Endothelial cell of umbilical vein (primary cell): ENCODE results near the gene GREB1. TPM values are rescaled to one million over a fixed set of nuclear protein-coding genes. Genes with fewer than 3 reads are reported as not detected.

ENCODE experiments used
- BruUV-seq: library from RNA; stranded (reverse); fragments of 400-500 nt; replicated peaks from 2 replicates; lab custom pipeline; 2021; lab: Mats Ljungman, UMichigan
- CTCF ChIA-PET: fragments of 300-600, 350-600 bp; sonication (Branson Sonifier 250); formaldehyde crosslinking; loops from one replicate; lab custom pipeline; 2021; ENCODE audit warnings: antibody characterized with exemption, inconsistent platforms; lab: Charles Lee
- POLR2A ChIA-PET: fragments of 300-600, 350-600 bp; sonication (Branson Sonifier 250); formaldehyde crosslinking; loops from one replicate; lab custom pipeline; 2021; ENCODE audit warnings: antibody characterized with exemption, inconsistent platforms; lab: Charles Lee
- DNase-seq: peaks from one replicate; pipeline ENCODE4 v3.0.0-alpha.2; 2011; ENCODE audit warnings: low read depth, low spot score
- FAIRE-seq: peaks from 2 replicates; lab custom pipeline; 2011; peaks lifted over from hg19 to GRCh38; lab: Jason Lieb, UNC
- H2AFZ ChIP-seq: 2 replicates; pipeline ENCODE4 v1.6.0; 2012; ENCODE audit warnings: low read depth, low read length, control low read depth, inconsistent platforms
- H3K27ac ChIP-seq: 2 replicates; pipeline ENCODE4 v1.5.1; 2011; ENCODE audit warnings: low read depth, mild to moderate bottlenecking, control low read depth, low read length, moderate library complexity; ENCODE audit not compliant: insufficient read depth
- H3K27me3 ChIP-seq, 2 experiments: 2 replicates each; pipeline versions ENCODE4 v1.6.0 to v1.6.1; 2011; ENCODE audit warnings: low read length in 2 of 2, mixed read lengths in 1 of 2; ENCODE audit not compliant: control insufficient read depth in 2 of 2, insufficient read depth in 2 of 2
- H3K36me3 ChIP-seq, 2 experiments: 2 replicates in 1 of 2; 3 replicates in 1 of 2; pipeline ENCODE4 v1.5.1; 2011; ENCODE audit warnings: low read length in 2 of 2, mild to moderate bottlenecking in 1 of 2, moderate library complexity in 1 of 2; ENCODE audit not compliant: control insufficient read depth in 2 of 2, insufficient read depth in 2 of 2; ENCODE audit errors: extremely low read depth in 1 of 2
- H3K4me1 ChIP-seq: 3 replicates; pipeline ENCODE4 v1.5.1; 2011; ENCODE audit warnings: mild to moderate bottlenecking, low read length; ENCODE audit not compliant: control insufficient read depth, insufficient read depth; ENCODE audit errors: extremely low read depth
- H3K4me2 ChIP-seq: 2 replicates; pipeline ENCODE4 v1.6.1; 2011; ENCODE audit warnings: low read length, control low read depth, mixed read lengths; ENCODE audit not compliant: insufficient read depth
- H3K4me3 ChIP-seq, 3 experiments: fragments of 200-600 bp in 1 of 3; sonication (generic), shearing (Covaris generic) in 1 of 3; replicated peaks in 1 of 3; 2 replicates each; pipeline ENCODE4 v1.5.1; 2011 to 2016; ENCODE audit warnings: control low read depth in 3 of 3, low read length in 3 of 3, mild to moderate bottlenecking in 2 of 3, inconsistent platforms in 1 of 3, low read depth in 1 of 3, moderate library complexity in 1 of 3; ENCODE audit not compliant: insufficient read depth in 1 of 3
- H3K79me2 ChIP-seq: 2 replicates; pipeline ENCODE4 v1.6.0; 2012; ENCODE audit warnings: low read length, inconsistent platforms; ENCODE audit not compliant: control insufficient read depth, insufficient read depth
- H3K9ac ChIP-seq: replicated peaks from 2 replicates; pipeline ENCODE3; 2011; ENCODE audit warnings: low read length, control low read depth; ENCODE audit not compliant: insufficient read depth; ENCODE audit errors: extremely low read depth
- H3K9me1 ChIP-seq: replicated peaks from 3 replicates; pipeline ENCODE4 v1.6.0; 2011; ENCODE audit warnings: mild to moderate bottlenecking, low read length; ENCODE audit not compliant: control insufficient read depth, insufficient read depth; ENCODE audit errors: extremely low read depth
- H3K9me3 ChIP-seq: replicated peaks from 2 replicates; pipeline ENCODE4 v1.5.1; 2012; ENCODE audit warnings: low read length, inconsistent platforms; ENCODE audit not compliant: control insufficient read depth, insufficient read depth
- H4K20me1 ChIP-seq: replicated peaks from 2 replicates; pipeline ENCODE3; 2011; ENCODE audit warnings: mild to moderate bottlenecking, low read length; ENCODE audit not compliant: control insufficient read depth, insufficient read depth; ENCODE audit errors: extremely low read depth
- EZH2 ChIP-seq: IDR thresholded peaks from 2 replicates; pipeline ENCODE4 v1.6.1; 2012; ENCODE audit warnings: borderline replicate concordance, low read depth, mild to moderate bottlenecking, moderate library complexity, low read length, inconsistent platforms; ENCODE audit not compliant: severe bottlenecking
- FOS ChIP-seq: IDR thresholded peaks from 2 replicates; pipeline ENCODE4 v1.6.1; 2011; ENCODE audit warnings: mild to moderate bottlenecking, low read length, moderate library complexity, borderline replicate concordance; ENCODE audit not compliant: insufficient read depth
- GATA2 ChIP-seq: IDR thresholded peaks from 2 replicates; pipeline ENCODE4 v1.7.0; 2011; ENCODE audit warnings: low read depth, mild to moderate bottlenecking, moderate library complexity, mixed read lengths, low read length; ENCODE audit not compliant: insufficient read length, insufficient read depth
- JUN ChIP-seq: IDR thresholded peaks from 2 replicates; pipeline ENCODE4 v1.6.1; 2011; ENCODE audit warnings: borderline replicate concordance, low read depth; ENCODE audit not compliant: insufficient read length, insufficient read depth
- MYC ChIP-seq: IDR thresholded peaks from one replicate; pipeline ENCODE4 v1.6.1; 2011; ENCODE audit warnings: mild to moderate bottlenecking, low read depth, low read length
- POLR2A ChIP-seq: IDR thresholded peaks from 2 replicates; pipeline ENCODE4 v1.6.1; 2012; ENCODE audit warnings: low read depth, mild to moderate bottlenecking, control low read depth, low read length
- POLR2AphosphoS5 ChIP-seq: IDR thresholded peaks from 2 replicates; pipeline ENCODE4 v1.6.1; 2012; ENCODE audit warnings: low read depth, mild to moderate bottlenecking, control low read depth, low read length, moderate library complexity; ENCODE audit not compliant: insufficient read depth
- dilution Hi-C: fragments of 300-500 bp; cut with MboI; formaldehyde crosslinking; loops from one replicate; pipeline ENCODE4 v1.15.0; 2019; ENCODE audit warnings: low sequenced_read_pairs; ENCODE audit not compliant: extremely low pct_ligation_motif_present
- intact Hi-C: fragments of 100-400 bp; cut with micrococcal nuclease; formaldehyde crosslinking; loops from one replicate; pipeline ENCODE4 v1.10.0; 2022
- polyA plus RNA-seq, 4 experiments: library from polyadenylated mRNA; depleted of rRNA in 3 of 4; stranded (reverse) in 3 of 4; unstranded in 1 of 4; fragments of >200 nt; gene quantifications; 2 replicates each; pipeline versions ENCODE4 v1.2.1 to v1.2.3, GENCODE V29; 2011 to 2012; ENCODE audit warnings: missing spikeins in 1 of 4
- total RNA-seq: library from RNA; stranded (reverse); gene quantifications from 2 replicates; pipeline ENCODE4 v1.2.3, GENCODE V29; 2021
- TF ChIP-seq, protein P1 (sequence below), 2 donors: IDR thresholded peaks; 1 replicate in 1 of 2; 2 replicates in 1 of 2; pipeline ENCODE4 v1.5.1; 2011; ENCODE audit warnings: low read length in 2 of 2, mild to moderate bottlenecking in 2 of 2, moderate library complexity in 2 of 2, control low read depth in 1 of 2, inconsistent platforms in 1 of 2, low read depth in 1 of 2; ENCODE audit not compliant: insufficient read depth in 1 of 2; ENCODE audit errors: extremely low read depth in 1 of 2
- TF ChIP-seq, protein P2 (sequence below): IDR thresholded peaks from 2 replicates; pipeline ENCODE4 v1.6.1; 2011; ENCODE audit not compliant: insufficient read depth, insufficient read length

Gene GREB1
- total and polyA plus RNA-seq, 2 donors (not counting 3 experiments of a cell fraction or from before 2014, with no cell fraction given): 0.17 to 0.58 TPM

DNA sequence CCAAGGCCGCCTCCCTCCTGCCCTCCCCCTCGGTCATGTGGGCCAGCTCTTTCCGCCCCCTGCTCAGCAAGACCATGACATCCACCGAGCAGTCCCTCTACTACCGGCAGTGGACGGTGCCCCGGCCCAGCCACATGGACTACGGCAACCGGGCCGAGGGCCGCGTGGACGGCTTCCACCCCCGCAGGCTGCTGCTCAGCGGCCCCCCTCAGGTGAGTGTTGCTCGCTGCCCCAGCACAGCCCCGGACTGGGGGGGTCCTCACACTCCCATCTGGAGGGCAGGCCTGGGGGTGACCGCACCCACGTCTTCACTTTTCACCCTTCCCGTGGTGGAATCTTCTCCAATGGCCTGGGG, 84.8 kb downstream of the GREB1 start:
- no peak overlapping the region for H3K4me2 ChIP-seq
- FAIRE-seq (no peak), DNase-seq (no peak)
- no peaks in the 10 kb centered on the region for H3K4me1 ChIP-seq
- H3K9me1 ChIP-seq: no peaks in the 10 kb centered on the region
- H3K27ac ChIP-seq: no peak overlapping the region
- H3K4me3 ChIP-seq: no peak overlapping the region
- no peak overlapping the region for H2AFZ ChIP-seq
- no peaks in the 10 kb centered on the region for H3K36me3 ChIP-seq
- CTCF ChIA-PET: interaction anchor here (1.2 kb wide), 1 partner anchor 141 kb away, joined by 3 read pairs; no protein-coding TSS in a partner anchor
- no peak overlapping the region for H3K9ac ChIP-seq
- H3K9me3 ChIP-seq: no peaks in the 10 kb centered on the region
- intact Hi-C loops: no loop called here
- H3K27me3 ChIP-seq: no peaks in the 10 kb centered on the region
- no peaks in the 10 kb centered on the region for H3K79me2 ChIP-seq
- H4K20me1 ChIP-seq: no peaks in the 10 kb centered on the region
- POLR2A ChIA-PET: no interaction called here
- dilution Hi-C loops: no loop called here
- TF ChIP-seq MYC: no peak
- TF ChIP-seq, protein P1, sequence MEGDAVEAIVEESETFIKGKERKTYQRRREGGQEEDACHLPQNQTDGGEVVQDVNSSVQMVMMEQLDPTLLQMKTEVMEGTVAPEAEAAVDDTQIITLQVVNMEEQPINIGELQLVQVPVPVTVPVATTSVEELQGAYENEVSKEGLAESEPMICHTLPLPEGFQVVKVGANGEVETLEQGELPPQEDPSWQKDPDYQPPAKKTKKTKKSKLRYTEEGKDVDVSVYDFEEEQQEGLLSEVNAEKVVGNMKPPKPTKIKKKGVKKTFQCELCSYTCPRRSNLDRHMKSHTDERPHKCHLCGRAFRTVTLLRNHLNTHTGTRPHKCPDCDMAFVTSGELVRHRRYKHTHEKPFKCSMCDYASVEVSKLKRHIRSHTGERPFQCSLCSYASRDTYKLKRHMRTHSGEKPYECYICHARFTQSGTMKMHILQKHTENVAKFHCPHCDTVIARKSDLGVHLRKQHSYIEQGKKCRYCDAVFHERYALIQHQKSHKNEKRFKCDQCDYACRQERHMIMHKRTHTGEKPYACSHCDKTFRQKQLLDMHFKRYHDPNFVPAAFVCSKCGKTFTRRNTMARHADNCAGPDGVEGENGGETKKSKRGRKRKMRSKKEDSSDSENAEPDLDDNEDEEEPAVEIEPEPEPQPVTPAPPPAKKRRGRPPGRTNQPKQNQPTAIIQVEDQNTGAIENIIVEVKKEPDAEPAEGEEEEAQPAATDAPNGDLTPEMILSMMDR (IDR thresholded peaks at IDR 0.05; ENCODE audit: extremely low read depth in 1 of 2, insufficient read depth in 1 of 2, low read depth in 1 of 2, low read length in 2 of 2): no peak
- no peak for TF ChIP-seq JUN
- no peak for TF ChIP-seq GATA2
- no peak for TF ChIP-seq POLR2AphosphoS5
- TF ChIP-seq, protein P2, sequence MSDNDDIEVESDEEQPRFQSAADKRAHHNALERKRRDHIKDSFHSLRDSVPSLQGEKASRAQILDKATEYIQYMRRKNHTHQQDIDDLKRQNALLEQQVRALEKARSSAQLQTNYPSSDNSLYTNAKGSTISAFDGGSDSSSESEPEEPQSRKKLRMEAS: no peak
- TF ChIP-seq FOS: no peak
- TF ChIP-seq POLR2A: no peak
- no peak for TF ChIP-seq EZH2
- BruUV-seq: no TSS peak
